CD4-positive, alpha-beta T cell treated with Interferon alpha-2 for 1 hour (primary cell): ENCODE measurements around the gene WSCD1.

Source experiments
- DNase-seq, 2 donors: peaks; one replicate each; pipeline ENCODE4 v3.0.0-alpha.2; 2020 to 2022

The WSCD1 gene

GRCh38 chr17:6069539-6070429 lies at the start of gene WSCD1:
Gene WSCD1, plus strand, starts transcription at chr17:6070379. Its CDS starts 10,280 bp downstream, at chr17:6080659.
- no peak for DNase-seq

- no peak for DNase-seq
Measured at GRCh38 chr17:6021011-6021400, 49.2 kb upstream of the WSCD1 start.

GRCh38 chr17:6021627-6022026 lies 48.6 kb upstream of the WSCD1 start:
- no peak for DNase-seq

GRCh38 chr17:6023036-6023831 lies 46.9 kb upstream of the WSCD1 start:
- no peak for DNase-seq

- no peak for DNase-seq
Measured at GRCh38 chr17:6024576-6024975, 45.6 kb upstream of the WSCD1 start.

- no peak for DNase-seq
Measured at GRCh38 chr17:6027342-6028024, 42.7 kb upstream of the WSCD1 start.

- DNase-seq, result no peak
Measured at GRCh38 chr17:6028294-6028693, 41.9 kb upstream of the WSCD1 start.

GRCh38 chr17:6035801-6036394 lies 34.3 kb upstream of the WSCD1 start:
- no peak for DNase-seq

GRCh38 chr17:6040504-6040903 lies 29.7 kb upstream of the WSCD1 start:
- DNase-seq, result no peak

GRCh38 chr17:6041246-6041645 lies 28.9 kb upstream of the WSCD1 start:
- DNase-seq, result no peak

GRCh38 chr17:6043405-6043804 lies 26.8 kb upstream of the WSCD1 start:
- no peak for DNase-seq

- no peak for DNase-seq
Measured at GRCh38 chr17:6044261-6044660, 25.9 kb upstream of the WSCD1 start.

GRCh38 chr17:6045621-6046357 lies 24.4 kb upstream of the WSCD1 start:
- no peak for DNase-seq

- DNase-seq, result no peak
Measured at GRCh38 chr17:6046431-6046830, 23.7 kb upstream of the WSCD1 start.

GRCh38 chr17:6046931-6047330 lies 23.2 kb upstream of the WSCD1 start:
- DNase-seq, result no peak

- no peak for DNase-seq
Measured at GRCh38 chr17:6047966-6048365, 22.2 kb upstream of the WSCD1 start.

- no peak for DNase-seq
Measured at GRCh38 chr17:6048486-6048885, 21.7 kb upstream of the WSCD1 start.

- no peak for DNase-seq
Measured at GRCh38 chr17:6052926-6053325, 17.3 kb upstream of the WSCD1 start.

GRCh38 chr17:6054372-6054771 lies 15.8 kb upstream of the WSCD1 start:
- no peak for DNase-seq

GRCh38 chr17:6056104-6056503 lies 14.1 kb upstream of the WSCD1 start:
- no peak for DNase-seq

GRCh38 chr17:6057562-6057961 lies 12.6 kb upstream of the WSCD1 start:
- DNase-seq, result no peak

GRCh38 chr17:6059406-6059805 lies 10.8 kb upstream of the WSCD1 start:
- DNase-seq, result no peak
